Retinal pigment epithelial cell (primary cell): Measurements from ENCODE around the gene RPS29.
"Not testable (repeated sequence)": the region's sequence is repeated elsewhere in the genome, so short reads cannot be mapped to it uniquely, and the experiment has no call there.

Experiments
- DNase-seq: peaks from one replicate; pipeline ENCODE4 v3.0.0-alpha.2; 2010; ENCODE audit warnings: low read depth
- H3K4me3 ChIP-seq: 2 replicates; pipeline ENCODE4 v1.5.1; 2011; ENCODE audit warnings: mild to moderate bottlenecking, low read length, control low read depth, moderate library complexity
- CTCF ChIP-seq: conservative IDR thresholded peaks from 2 replicates; pipeline ENCODE4 v1.5.1; 2011; ENCODE audit warnings: low read depth, low read length, control low read depth, inconsistent platforms

RPS29 gene

GRCh38 chr14:49594347-49595091, 8.3 kb upstream of the RPS29 start:
- TF ChIP-seq CTCF = no peak
- no peak overlapping the region for H3K4me3 ChIP-seq
- DNase-seq = peak; percentile 75

GRCh38 chr14:49593016-49593415, 6.8 kb upstream of the RPS29 start:
- no peak for DNase-seq
- TF ChIP-seq CTCF = no peak
- no peak overlapping the region for H3K4me3 ChIP-seq

GRCh38 chr14:49589387-49589786, 3.2 kb upstream of the RPS29 start:
- TF ChIP-seq CTCF = no peak
- no peak overlapping the region for H3K4me3 ChIP-seq
- DNase-seq = no peak

GRCh38 chr14:49586673-49587460, 687 bp upstream of the RPS29 start:
- DNase-seq = no peak
- peak; percentile 66 for TF ChIP-seq CTCF
- peak overlapping the region; percentile 7 for H3K4me3 ChIP-seq

- DNase-seq = not testable (repeated sequence)
- peak overlapping the region; percentile 99 for H3K4me3 ChIP-seq
Observed at GRCh38 chr14:49584981-49585640, 1.1 kb downstream of the RPS29 start.

- DNase-seq = no peak
- TF ChIP-seq CTCF = no peak
- H3K4me3 ChIP-seq = peak overlapping the region; percentile 99
Observed at GRCh38 chr14:49584058-49584457, 2.1 kb downstream of the RPS29 start.

- H3K4me3 ChIP-seq = peak overlapping the region; percentile 99
- no peak for DNase-seq
- no peak for TF ChIP-seq CTCF
Observed at GRCh38 chr14:49583629-49584028, 2.6 kb downstream of the RPS29 start.
